SU-DHL-6 (cell line): ENCODE results near the gene MSH3.
"Not testable (repeated sequence)": the region's sequence is repeated elsewhere in the genome, so short reads cannot be mapped to it uniquely, and the experiment has no call there.

ENCODE experiments used
- CTCF ChIP-seq: fragments of 200-600 bp; sonication (generic); IDR thresholded peaks from one replicate; pipeline ENCODE4 v1.5.1; 2017; ENCODE audit warnings: antibody characterized with exemption, mild to moderate bottlenecking, low read length, moderate library complexity; ENCODE audit not compliant: insufficient read depth, poor library complexity, severe bottlenecking
- EZH2phosphoT487 ChIP-seq: fragments of 200-600 bp; sonication (generic), shearing (Covaris generic); conservative IDR thresholded peaks from 2 replicates; pipeline ENCODE4 v1.6.1; 2018; ENCODE audit warnings: mild to moderate bottlenecking, antibody characterized with exemption, low read length, moderate library complexity, mixed read lengths

GRCh38 chr5:80846422-80846821 lies 192.0 kb downstream of the MSH3 start:
- TF ChIP-seq CTCF, EZH2phosphoT487: not testable (repeated sequence)
